Upper lobe of left lung (tissue), 4 donors: ENCODE measurements around the gene DNAH10.

Experiments used
- EP300 ChIP-seq, 4 donors: sonication (generic); formaldehyde crosslinking; IDR thresholded peaks; one replicate each; pipeline ENCODE4 v1.5.1; 2017; ENCODE audit warnings: antibody characterized with exemption in 4 of 4, control low read depth in 2 of 4
- POLR2A ChIP-seq, 4 donors: fragments of 450-650 bp; IDR thresholded peaks; one replicate each; pipeline ENCODE4 v1.5.1; 2016 to 2017; ENCODE audit warnings: antibody characterized with exemption in 4 of 4, mild to moderate bottlenecking in 2 of 4
- POLR2AphosphoS5 ChIP-seq, 2 donors: sonication (generic); formaldehyde crosslinking; IDR thresholded peaks; one replicate each; pipeline ENCODE4 v1.5.1; 2017; ENCODE audit warnings: antibody characterized with exemption in 2 of 2
- TF ChIP-seq, protein P1 (sequence below), 6 experiments: fragments of 450-650 bp in 4 of 6; fragments of 200-600 bp in 2 of 6; sonication (generic) in 2 of 6; IDR thresholded peaks; one replicate each; pipeline ENCODE4 v1.5.1; 2016 to 2019; ENCODE audit warnings: antibody characterized with exemption in 6 of 6

DNA sequence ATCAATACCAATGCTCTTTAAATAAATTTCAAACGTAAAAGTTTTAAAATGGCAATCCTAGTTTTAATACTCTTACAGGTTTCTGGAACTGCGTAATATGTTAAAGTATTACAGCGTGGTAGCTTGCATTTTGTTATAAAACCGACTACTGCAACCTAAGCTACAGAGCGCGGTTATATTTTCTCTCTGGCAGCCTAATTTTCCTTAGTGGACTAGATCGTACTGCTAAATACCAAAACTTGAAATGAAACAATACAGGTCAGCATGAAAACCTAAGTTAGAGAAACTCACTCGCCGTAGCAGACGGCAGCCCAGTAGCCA is 209.3 kb downstream of the DNAH10 start:
- TF ChIP-seq, protein P1, sequence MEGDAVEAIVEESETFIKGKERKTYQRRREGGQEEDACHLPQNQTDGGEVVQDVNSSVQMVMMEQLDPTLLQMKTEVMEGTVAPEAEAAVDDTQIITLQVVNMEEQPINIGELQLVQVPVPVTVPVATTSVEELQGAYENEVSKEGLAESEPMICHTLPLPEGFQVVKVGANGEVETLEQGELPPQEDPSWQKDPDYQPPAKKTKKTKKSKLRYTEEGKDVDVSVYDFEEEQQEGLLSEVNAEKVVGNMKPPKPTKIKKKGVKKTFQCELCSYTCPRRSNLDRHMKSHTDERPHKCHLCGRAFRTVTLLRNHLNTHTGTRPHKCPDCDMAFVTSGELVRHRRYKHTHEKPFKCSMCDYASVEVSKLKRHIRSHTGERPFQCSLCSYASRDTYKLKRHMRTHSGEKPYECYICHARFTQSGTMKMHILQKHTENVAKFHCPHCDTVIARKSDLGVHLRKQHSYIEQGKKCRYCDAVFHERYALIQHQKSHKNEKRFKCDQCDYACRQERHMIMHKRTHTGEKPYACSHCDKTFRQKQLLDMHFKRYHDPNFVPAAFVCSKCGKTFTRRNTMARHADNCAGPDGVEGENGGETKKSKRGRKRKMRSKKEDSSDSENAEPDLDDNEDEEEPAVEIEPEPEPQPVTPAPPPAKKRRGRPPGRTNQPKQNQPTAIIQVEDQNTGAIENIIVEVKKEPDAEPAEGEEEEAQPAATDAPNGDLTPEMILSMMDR (IDR thresholded peaks at IDR 0.05), result no peak
- peak in 2 of 4 donors; percentile 10 to 11 for TF ChIP-seq POLR2A (IDR thresholded peaks at IDR 0.05)
- TF ChIP-seq POLR2AphosphoS5 (IDR thresholded peaks at IDR 0.05), result no peak
- TF ChIP-seq EP300 (IDR thresholded peaks at IDR 0.05), result no peak
